Transverse colon (tissue), 3 donors: ENCODE measurements around the gene SRSF6.

Source experiments
- CTCF ChIP-seq, 5 experiments: fragments of 200-600 bp in 3 of 5; fragments of 450-650 bp in 2 of 5; sonication (generic) in 3 of 5; IDR thresholded peaks; 1 replicate in 2 of 5; 2 replicates in 3 of 5; pipeline ENCODE4 v1.5.1; 2016 to 2017; ENCODE audit warnings: antibody characterized with exemption in 5 of 5, inconsistent platforms in 3 of 5, mild to moderate bottlenecking in 2 of 5, moderate library complexity in 1 of 5
- POLR2A ChIP-seq: fragments of 450-650 bp; IDR thresholded peaks from one replicate; pipeline ENCODE4 v1.6.1; 2016; ENCODE audit warnings: antibody characterized with exemption, mild to moderate bottlenecking, moderate library complexity

- TF ChIP-seq CTCF (IDR thresholded peaks at IDR 0.05), result no peak
- TF ChIP-seq POLR2A, result no peak
These were observed 34.4 kb downstream of the SRSF6 start for GRCh38 chr20:43492101-43492500.
